Fibroblast of villous mesenchyme (primary cell): ENCODE measurements around the gene CLEC2A. TPM values are rescaled to one million over a fixed set of nuclear protein-coding genes. Genes with fewer than 3 reads are reported as not detected.
A peak's percentile ranks its signal among the peaks of the same experiment; 100 is the strongest.

ENCODE experiments used
- DNase-seq: peaks from one replicate; pipeline ENCODE4 v3.0.0-alpha.2; 2010; ENCODE audit warnings: low read depth
- H3K4me3 ChIP-seq: 2 replicates; pipeline ENCODE4 v1.5.1; 2011; ENCODE audit warnings: low read depth, mild to moderate bottlenecking, low read length
- CTCF ChIP-seq: IDR thresholded peaks from 2 replicates; pipeline ENCODE4 v1.5.1; 2012; ENCODE audit warnings: low read depth, mild to moderate bottlenecking, low read length; ENCODE audit not compliant: insufficient read depth
- total RNA-seq: library from RNA; depleted of rRNA; stranded (reverse); fragments of >200 nt; gene quantifications from 2 replicates; pipeline ENCODE4 v1.2.3, GENCODE V29; 2012

CLEC2A gene
- total RNA-seq, 1 donor, result not detected

GRCh38 chr12:9920451-9920850 lies 11.7 kb downstream of the CLEC2A start:
- TF ChIP-seq CTCF, result no peak
- DNase-seq, result no peak
- H3K4me3 ChIP-seq, result no peak overlapping the region

- no peak for DNase-seq
- H3K4me3 ChIP-seq, result no peak overlapping the region
- no peak for TF ChIP-seq CTCF
Observed at GRCh38 chr12:9919443-9919842, 12.7 kb downstream of the CLEC2A start.

- no peak for TF ChIP-seq CTCF
- DNase-seq, result no peak
- no peak overlapping the region for H3K4me3 ChIP-seq
Observed at GRCh38 chr12:9911708-9912107, 20.5 kb downstream of the CLEC2A start.

GRCh38 chr12:9910716-9911421 lies 21.3 kb downstream of the CLEC2A start:
- H3K4me3 ChIP-seq, result no peak overlapping the region
- peak; percentile 32 for DNase-seq
- no peak for TF ChIP-seq CTCF

- DNase-seq, result no peak
- no peak for TF ChIP-seq CTCF
Observed at GRCh38 chr12:9909724-9910123, 22.4 kb downstream of the CLEC2A start.

GRCh38 chr12:9908350-9908749 lies 23.8 kb downstream of the CLEC2A start:
- no peak for TF ChIP-seq CTCF
- no peak overlapping the region for H3K4me3 ChIP-seq
- no peak for DNase-seq

More at GRCh38 chr12:9909724-9910123, 22.4 kb downstream of the CLEC2A start:
- H3K4me3 ChIP-seq, result no peak overlapping the region

- no peak for DNase-seq
- TF ChIP-seq CTCF, result no peak
- H3K4me3 ChIP-seq, result no peak overlapping the region
Observed at GRCh38 chr12:9907769-9908168, 24.4 kb downstream of the CLEC2A start.
